Thoracic aorta (tissue), 2 donors: ENCODE data around the gene LILRB4. TPM values are rescaled to one million over a fixed set of nuclear protein-coding genes. Genes with fewer than 3 reads are reported as not detected.
"Not testable (repeated sequence)": the region's sequence is repeated elsewhere in the genome, so short reads cannot be mapped to it uniquely, and the experiment has no call there.

Experiments
- ATAC-seq: fragments of 150-250 bp; one replicate; pipeline ENCODE4 v1.8.0; 2017; ENCODE audit warnings: low read depth; ENCODE audit not compliant: insufficient number of reproducible peaks, low FRiP score
- DNase-seq: peaks from one replicate; pipeline ENCODE4 v3.0.0-alpha.2; 2020; ENCODE audit warnings: low spot score
- H3K27ac ChIP-seq, 2 donors: fragments of 200-600 bp; sonication (generic); 1 replicate in 1 of 2; 2 replicates in 1 of 2; pipeline ENCODE4 v1.5.1; 2016; ENCODE audit warnings: mild to moderate bottlenecking in 2 of 2, moderate library complexity in 2 of 2
- H3K27me3 ChIP-seq: fragments of 200-600 bp; sonication (generic); replicated peaks from 2 replicates; pipeline ENCODE4 v1.6.0; 2016; ENCODE audit warnings: mild to moderate bottlenecking; ENCODE audit not compliant: insufficient read depth
- H3K36me3 ChIP-seq: fragments of 200-600 bp; sonication (generic); one replicate; pipeline ENCODE4 v1.5.1; 2016
- H3K4me1 ChIP-seq, 2 donors: fragments of 200-600 bp; sonication (generic); 1 replicate in 1 of 2; 2 replicates in 1 of 2; pipeline versions ENCODE4 v1.5.1 to v1.6.0; 2016; ENCODE audit warnings: low read depth in 2 of 2, mild to moderate bottlenecking in 1 of 2; ENCODE audit not compliant: control insufficient read depth in 1 of 2
- H3K4me3 ChIP-seq: fragments of 200-600 bp; sonication (generic); 2 replicates; pipeline ENCODE4 v1.5.1; 2016; ENCODE audit warnings: mild to moderate bottlenecking
- H3K9me3 ChIP-seq: fragments of 200-600 bp; sonication (generic); 2 replicates; pipeline ENCODE4 v1.5.1; 2016
- total RNA-seq, 2 donors: library from RNA; depleted of rRNA; stranded (reverse); fragments of >200 nt; gene quantifications; one replicate each; pipeline versions ENCODE4 v1.1.0 to v1.2.3, GENCODE V29; 2016
- TF ChIP-seq, protein P1 (sequence below): fragments of 200-600 bp; sonication (generic); IDR thresholded peaks from one replicate; pipeline ENCODE4 v1.5.1; 2019; ENCODE audit warnings: antibody characterized with exemption

Gene LILRB4
- total RNA-seq, 2 donors from 2014 or later: 8.5 to 22.5 TPM

GRCh38 chr19:54694648-54695047 lies 31.9 kb downstream of the LILRB4 start:
- Histone ChIP-seq H3K27me3 (no peaks in the 10 kb centered on the region), H3K9me3 (no peaks in the 10 kb centered on the region), H3K27ac (no peak overlapping the region), H3K4me1 (no peaks in the 10 kb centered on the region), H3K4me3 (no peak overlapping the region), H3K36me3 (no peaks in the 10 kb centered on the region)
- DNase-seq (no peak), ATAC-seq (no peak)
- TF ChIP-seq, protein P1, sequence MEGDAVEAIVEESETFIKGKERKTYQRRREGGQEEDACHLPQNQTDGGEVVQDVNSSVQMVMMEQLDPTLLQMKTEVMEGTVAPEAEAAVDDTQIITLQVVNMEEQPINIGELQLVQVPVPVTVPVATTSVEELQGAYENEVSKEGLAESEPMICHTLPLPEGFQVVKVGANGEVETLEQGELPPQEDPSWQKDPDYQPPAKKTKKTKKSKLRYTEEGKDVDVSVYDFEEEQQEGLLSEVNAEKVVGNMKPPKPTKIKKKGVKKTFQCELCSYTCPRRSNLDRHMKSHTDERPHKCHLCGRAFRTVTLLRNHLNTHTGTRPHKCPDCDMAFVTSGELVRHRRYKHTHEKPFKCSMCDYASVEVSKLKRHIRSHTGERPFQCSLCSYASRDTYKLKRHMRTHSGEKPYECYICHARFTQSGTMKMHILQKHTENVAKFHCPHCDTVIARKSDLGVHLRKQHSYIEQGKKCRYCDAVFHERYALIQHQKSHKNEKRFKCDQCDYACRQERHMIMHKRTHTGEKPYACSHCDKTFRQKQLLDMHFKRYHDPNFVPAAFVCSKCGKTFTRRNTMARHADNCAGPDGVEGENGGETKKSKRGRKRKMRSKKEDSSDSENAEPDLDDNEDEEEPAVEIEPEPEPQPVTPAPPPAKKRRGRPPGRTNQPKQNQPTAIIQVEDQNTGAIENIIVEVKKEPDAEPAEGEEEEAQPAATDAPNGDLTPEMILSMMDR: no peak

- Histone ChIP-seq H3K36me3 (no peaks in the 10 kb centered on the region), H3K4me3 (no peak overlapping the region), H3K4me1 (no peaks in the 10 kb centered on the region), H3K27me3 (no peaks in the 10 kb centered on the region), H3K9me3 (no peaks in the 10 kb centered on the region), H3K27ac (no peak overlapping the region)
- ATAC-seq (no peak), DNase-seq (no peak)
- TF ChIP-seq, protein P1: no peak
These were observed 33.3 kb downstream of the LILRB4 start for GRCh38 chr19:54696117-54696548.

DNA sequence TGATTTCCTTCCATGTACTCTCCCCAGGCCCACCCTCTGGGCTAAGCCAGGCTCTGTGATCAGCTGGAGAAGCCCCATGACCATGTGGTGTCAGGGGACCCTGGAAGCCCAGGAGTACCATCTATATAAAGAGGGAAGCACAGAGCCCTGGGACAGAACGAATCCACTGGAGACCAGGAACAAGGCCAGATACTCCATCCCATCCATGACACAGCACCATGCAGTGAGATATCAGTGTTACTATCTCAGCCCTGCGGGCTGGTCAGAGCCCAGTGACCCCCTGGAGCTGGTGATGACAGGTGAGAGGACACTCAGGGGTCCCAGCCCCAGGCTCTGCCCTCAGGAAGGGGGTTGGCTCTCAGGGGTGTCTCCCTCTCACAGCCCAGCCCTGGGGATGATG lies 34.0 kb downstream of the LILRB4 start:
- H3K9me3 ChIP-seq: no peaks in the 10 kb centered on the region
- no peaks in the 10 kb centered on the region for H3K27me3 ChIP-seq
- H3K27ac ChIP-seq: no peak overlapping the region
- no peak overlapping the region for H3K4me3 ChIP-seq
- no peak for DNase-seq
- ATAC-seq: no peak
- TF ChIP-seq, protein P1: no peak
- H3K36me3 ChIP-seq: no peaks in the 10 kb centered on the region
- H3K4me1 ChIP-seq: no peaks in the 10 kb centered on the region

GRCh38 chr19:54697716-54698115 lies 34.9 kb downstream of the LILRB4 start:
- H3K9me3 ChIP-seq, H3K27me3 ChIP-seq, H3K4me3 ChIP-seq, H3K36me3 ChIP-seq, ATAC-seq, H3K27ac ChIP-seq, DNase-seq, H3K4me1 ChIP-seq: not testable (repeated sequence)

DNA sequence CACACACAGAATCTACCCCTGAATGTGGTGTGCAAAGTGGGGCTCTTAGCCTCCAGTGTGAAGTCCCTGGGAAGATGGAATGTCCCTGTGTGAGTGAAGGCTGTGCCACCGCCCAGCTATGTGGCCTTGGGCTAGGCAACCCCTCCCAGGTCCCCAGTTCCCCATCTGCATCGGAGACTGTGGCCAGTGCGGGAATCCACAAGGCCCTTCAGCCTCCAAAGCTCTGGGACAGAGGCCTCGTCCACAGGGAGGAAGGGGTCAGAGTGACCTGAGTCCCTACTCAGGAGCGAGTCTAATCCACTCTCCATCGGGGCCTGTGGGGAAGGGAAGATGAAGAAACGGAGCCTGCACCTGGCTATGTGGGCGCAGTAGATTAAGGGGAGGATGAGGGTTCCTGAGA lies 42.1 kb downstream of the LILRB4 start:
- H3K9me3 ChIP-seq: no peaks in the 10 kb centered on the region
- DNase-seq: no peak
- H3K36me3 ChIP-seq: no peaks in the 10 kb centered on the region
- H3K4me1 ChIP-seq: no peaks in the 10 kb centered on the region
- ATAC-seq: no peak
- no peak overlapping the region for H3K27ac ChIP-seq
- TF ChIP-seq, protein P1: no peak
- no peaks in the 10 kb centered on the region for H3K27me3 ChIP-seq
- no peak overlapping the region for H3K4me3 ChIP-seq

- H3K9me3 ChIP-seq: no peaks in the 10 kb centered on the region
- TF ChIP-seq, protein P1: no peak
- no peaks in the 10 kb centered on the region for H3K4me1 ChIP-seq
- H3K27me3 ChIP-seq: no peaks in the 10 kb centered on the region
- ATAC-seq (no peak), DNase-seq (no peak)
- no peak overlapping the region for H3K4me3 ChIP-seq
- no peak overlapping the region for H3K27ac ChIP-seq
- H3K36me3 ChIP-seq: no peaks in the 10 kb centered on the region
These were observed 45.2 kb downstream of the LILRB4 start for GRCh38 chr19:54707962-54708361.
